ENCODE data around the gene WDR27. TPM values are rescaled to one million over a fixed set of nuclear protein-coding genes. Genes with fewer than 3 reads are reported as not detected.
"Not testable (repeated sequence)": the region's sequence is repeated elsewhere in the genome, so short reads cannot be mapped to it uniquely, and the experiment has no call there.

WDR27 gene
- total and polyA plus RNA-seq, 7 donors, result 1.2 to 46.0 (median 20.0) TPM

DNA sequence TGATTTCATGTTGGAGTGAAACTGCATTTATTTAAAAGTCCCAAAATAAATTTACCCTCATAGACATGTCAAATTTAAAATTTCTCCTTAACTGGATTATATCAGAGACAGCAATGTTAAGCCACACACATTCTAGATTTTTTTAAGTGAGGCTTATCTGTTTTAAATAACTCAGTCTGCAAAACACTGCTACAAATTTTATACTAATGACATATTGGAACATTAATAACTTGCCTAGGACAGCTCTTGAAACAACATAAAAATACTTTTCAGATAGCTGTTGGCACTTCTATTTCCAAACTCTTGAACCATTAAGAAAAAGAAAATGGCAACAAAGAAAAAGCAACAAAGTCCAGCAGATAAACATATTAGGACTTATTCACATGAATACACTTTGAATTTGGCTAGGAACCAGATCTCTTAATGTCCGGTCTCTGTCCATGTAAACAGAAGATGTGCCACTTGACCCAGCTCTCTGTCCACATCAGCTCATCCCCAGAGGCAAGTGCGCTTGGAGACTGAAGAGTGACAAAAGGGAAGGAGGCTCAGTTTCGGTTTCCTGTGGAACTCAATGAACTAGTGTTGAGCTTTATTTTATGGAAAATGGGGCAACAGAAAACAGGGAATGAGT lies 228.9 kb downstream of the WDR27 start:
- intact Hi-C loops (cut with DNase I), result no loop called here
- Histone ChIP-seq H3K9me3 (peaks cover 0 to 7% (median 4%) of the 10 kb centered on the region in 4 donors), H3K4me1 (no peaks in the 10 kb centered on the region), H3K27me3 (no peaks in the 10 kb centered on the region), H3K36me3 (no peaks in the 10 kb centered on the region), H3K27ac (peak overlapping the region in 1 of 4 donors; percentile 9), H3K4me3 (no peak overlapping the region)
- no peak for DNase-seq
- TF ChIP-seq POLR2AphosphoS5 (IDR thresholded peaks at IDR 0.05), result no peak
- no peak for TF ChIP-seq EP300 (IDR thresholded peaks at IDR 0.05)
- TF ChIP-seq POLR2A (IDR thresholded peaks at IDR 0.05), result no peak
- 80 to 93% methylated on average over 3 of the region's 3 CpGs for WGBS, 2 donors

DNA sequence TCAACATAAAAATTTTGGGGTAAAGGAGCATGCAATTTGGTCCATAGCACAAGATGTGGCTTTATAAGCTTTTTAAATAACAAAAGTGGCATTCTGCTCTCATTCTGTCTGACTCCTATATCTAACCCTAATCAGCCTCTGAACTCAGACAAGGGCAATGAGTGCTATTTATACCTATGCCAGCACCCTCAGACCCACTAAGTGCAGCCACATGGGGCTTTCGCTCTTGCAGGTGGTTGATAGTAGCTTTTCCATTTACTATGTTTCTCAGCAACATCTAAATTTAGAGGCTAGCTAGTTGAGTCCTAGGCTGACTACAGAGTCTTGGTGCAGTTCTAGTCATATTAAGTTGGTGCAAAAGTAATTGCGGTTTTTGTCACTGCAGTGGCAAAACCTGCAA lies 231.0 kb downstream of the WDR27 start:
- intact Hi-C loops (cut with DNase I), result no loop called here
- no peaks in the 10 kb centered on the region for H3K27me3 ChIP-seq
- no peak overlapping the region for H3K27ac ChIP-seq
- H3K9me3 ChIP-seq, result peaks cover 0 to 7% (median 4%) of the 10 kb centered on the region in 4 donors
- 96% methylated on average over 2 of the region's 2 CpGs for WGBS, 2 donors
- H3K4me3 ChIP-seq, result no peak overlapping the region
- no peak for DNase-seq
- no peak for TF ChIP-seq EP300 (IDR thresholded peaks at IDR 0.05)
- TF ChIP-seq, protein P1, sequence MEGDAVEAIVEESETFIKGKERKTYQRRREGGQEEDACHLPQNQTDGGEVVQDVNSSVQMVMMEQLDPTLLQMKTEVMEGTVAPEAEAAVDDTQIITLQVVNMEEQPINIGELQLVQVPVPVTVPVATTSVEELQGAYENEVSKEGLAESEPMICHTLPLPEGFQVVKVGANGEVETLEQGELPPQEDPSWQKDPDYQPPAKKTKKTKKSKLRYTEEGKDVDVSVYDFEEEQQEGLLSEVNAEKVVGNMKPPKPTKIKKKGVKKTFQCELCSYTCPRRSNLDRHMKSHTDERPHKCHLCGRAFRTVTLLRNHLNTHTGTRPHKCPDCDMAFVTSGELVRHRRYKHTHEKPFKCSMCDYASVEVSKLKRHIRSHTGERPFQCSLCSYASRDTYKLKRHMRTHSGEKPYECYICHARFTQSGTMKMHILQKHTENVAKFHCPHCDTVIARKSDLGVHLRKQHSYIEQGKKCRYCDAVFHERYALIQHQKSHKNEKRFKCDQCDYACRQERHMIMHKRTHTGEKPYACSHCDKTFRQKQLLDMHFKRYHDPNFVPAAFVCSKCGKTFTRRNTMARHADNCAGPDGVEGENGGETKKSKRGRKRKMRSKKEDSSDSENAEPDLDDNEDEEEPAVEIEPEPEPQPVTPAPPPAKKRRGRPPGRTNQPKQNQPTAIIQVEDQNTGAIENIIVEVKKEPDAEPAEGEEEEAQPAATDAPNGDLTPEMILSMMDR (IDR thresholded peaks at IDR 0.05), result no peak
- no peak for TF ChIP-seq POLR2A (IDR thresholded peaks at IDR 0.05)
- TF ChIP-seq POLR2AphosphoS5 (IDR thresholded peaks at IDR 0.05), result no peak
- H3K4me1 ChIP-seq, result no peaks in the 10 kb centered on the region
- H3K36me3 ChIP-seq, result no peaks in the 10 kb centered on the region

DNA sequence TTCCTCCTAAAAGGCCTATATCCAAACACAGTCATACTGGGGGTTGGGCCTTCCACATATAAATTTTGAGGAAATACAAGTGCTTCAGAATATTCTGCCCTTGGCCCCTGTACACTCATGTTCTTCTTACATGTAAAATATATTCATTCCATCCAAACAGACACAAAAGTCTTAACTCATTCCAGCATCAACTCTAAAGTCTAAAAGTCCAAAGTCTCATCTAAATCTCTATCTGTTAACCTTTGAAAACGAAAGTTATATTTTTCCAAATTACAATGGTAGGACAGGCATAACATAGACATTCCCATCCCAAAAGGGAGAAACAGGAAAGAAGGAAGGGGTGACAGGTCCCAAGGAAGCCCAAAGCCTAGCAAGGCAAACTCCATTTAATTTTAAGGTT lies 232.8 kb downstream of the WDR27 start:
- DNase-seq, result no peak
- intact Hi-C loops (cut with DNase I), result no loop called here
- H3K27me3 ChIP-seq, result no peaks in the 10 kb centered on the region
- H3K9me3 ChIP-seq, result peaks cover 0 to 3% (median 0%) of the 10 kb centered on the region in 4 donors
- no peaks in the 10 kb centered on the region for H3K36me3 ChIP-seq
- 52 to 81% methylated on average over 1 of the region's 1 CpG for WGBS, 2 donors
- H3K4me1 ChIP-seq, result no peaks in the 10 kb centered on the region
- no peak overlapping the region for H3K27ac ChIP-seq
- no peak overlapping the region for H3K4me3 ChIP-seq
- TF ChIP-seq POLR2AphosphoS5 (IDR thresholded peaks at IDR 0.05) (no peak), POLR2A (IDR thresholded peaks at IDR 0.05) (no peak), EP300 (IDR thresholded peaks at IDR 0.05) (no peak)
- TF ChIP-seq, protein P1 (IDR thresholded peaks at IDR 0.05), result no peak

DNA sequence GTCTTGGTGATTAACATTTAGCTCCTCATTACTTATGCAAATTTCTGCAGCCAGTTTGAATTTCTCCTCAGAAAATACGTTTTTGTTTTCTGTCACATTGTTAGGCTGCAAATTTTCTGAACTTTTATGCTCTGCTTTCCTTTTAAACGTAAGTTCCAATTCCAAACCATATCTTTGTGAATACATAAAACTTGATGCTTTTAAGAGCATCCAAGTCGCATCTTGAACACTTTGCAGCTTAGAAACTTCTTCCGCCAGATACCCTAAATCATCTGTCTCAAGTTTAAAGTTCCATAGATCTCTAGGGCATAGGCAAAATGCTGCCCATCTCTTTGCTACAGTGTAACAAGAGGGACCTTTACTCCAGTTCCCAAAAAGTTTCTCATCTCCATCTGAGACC lies 234.1 kb downstream of the WDR27 start:
- intact Hi-C loops (cut with DNase I); H3K27ac ChIP-seq; H3K4me3 ChIP-seq; H3K36me3 ChIP-seq; H3K27me3 ChIP-seq; H3K9me3 ChIP-seq; DNase-seq; H3K4me1 ChIP-seq: not testable (repeated sequence)
- 88 to 93% methylated on average over 4 of the region's 4 CpGs for WGBS, 2 donors

DNA sequence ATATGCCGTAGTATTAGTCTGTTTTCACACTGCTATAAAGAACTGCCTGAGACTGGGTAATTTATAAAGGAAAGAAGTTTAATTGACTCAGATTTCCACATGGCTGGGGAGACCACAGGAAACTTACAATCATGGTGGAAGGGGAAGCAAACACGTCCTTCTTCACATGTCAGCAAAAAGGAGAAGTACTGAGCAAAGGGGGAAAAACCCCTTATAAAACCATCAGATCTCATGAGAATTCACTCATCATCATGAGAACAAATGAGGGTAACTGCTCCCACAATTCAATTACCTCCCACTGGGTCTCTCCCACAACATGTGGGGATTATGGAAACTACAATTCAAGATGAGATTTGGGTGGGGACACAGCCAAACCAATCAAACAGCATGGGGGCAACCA lies 235.6 kb downstream of the WDR27 start:
- DNase-seq; H3K4me1 ChIP-seq; H3K9me3 ChIP-seq; H3K27ac ChIP-seq; H3K27me3 ChIP-seq; H3K4me3 ChIP-seq; intact Hi-C loops (cut with DNase I); H3K36me3 ChIP-seq: not testable (repeated sequence)
- 77 to 85% methylated on average over 2 of the region's 2 CpGs for WGBS, 2 donors

DNA sequence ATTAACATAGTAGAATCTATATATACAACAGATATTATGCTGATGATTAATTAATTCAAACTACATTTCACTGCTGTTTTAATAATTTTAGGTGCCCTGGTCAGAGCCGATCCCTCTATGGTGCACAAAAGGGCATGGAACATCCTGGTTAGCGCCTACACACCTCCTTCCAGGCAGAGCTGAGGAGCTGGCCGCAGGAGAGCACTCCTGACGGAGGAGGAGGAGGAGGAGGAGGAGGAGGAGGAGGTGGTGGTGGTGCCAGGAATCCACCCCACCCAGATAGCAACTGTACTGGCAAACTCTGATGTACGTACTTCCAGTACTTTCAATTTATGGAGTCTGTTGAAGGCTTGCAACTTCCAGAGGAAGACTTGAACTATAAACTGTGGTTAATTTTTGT lies 244.1 kb downstream of the WDR27 start:
- H3K27me3 ChIP-seq, result no peaks in the 10 kb centered on the region
- peaks cover 0 to 3% (median 2%) of the 10 kb centered on the region in 4 donors for H3K4me1 ChIP-seq
- WGBS, 2 donors, result 84 to 87% methylated on average over 5 of the region's 5 CpGs
- no peaks in the 10 kb centered on the region for H3K36me3 ChIP-seq
- intact Hi-C loops (cut with DNase I), result no loop called here
- no peak overlapping the region for H3K27ac ChIP-seq
- no peak for DNase-seq
- no peak overlapping the region for H3K4me3 ChIP-seq
- TF ChIP-seq POLR2A (IDR thresholded peaks at IDR 0.05), result no peak
- no peak for TF ChIP-seq EP300 (IDR thresholded peaks at IDR 0.05)
- TF ChIP-seq, protein P1 (IDR thresholded peaks at IDR 0.05), result no peak
- TF ChIP-seq POLR2AphosphoS5 (IDR thresholded peaks at IDR 0.05), result no peak
- H3K9me3 ChIP-seq, result peaks cover 0 to 2% (median 0%) of the 10 kb centered on the region in 4 donors

Data from sigmoid colon (tissue), 7 donors.